NCI-H345 (cell line): ENCODE results near the gene SLC35A3.

Experiments used
- DNase-seq: peaks from one replicate; lab custom pipeline; 2025; lab: John Stamatoyannopoulos, UW

Gene SLC35A3

DNA sequence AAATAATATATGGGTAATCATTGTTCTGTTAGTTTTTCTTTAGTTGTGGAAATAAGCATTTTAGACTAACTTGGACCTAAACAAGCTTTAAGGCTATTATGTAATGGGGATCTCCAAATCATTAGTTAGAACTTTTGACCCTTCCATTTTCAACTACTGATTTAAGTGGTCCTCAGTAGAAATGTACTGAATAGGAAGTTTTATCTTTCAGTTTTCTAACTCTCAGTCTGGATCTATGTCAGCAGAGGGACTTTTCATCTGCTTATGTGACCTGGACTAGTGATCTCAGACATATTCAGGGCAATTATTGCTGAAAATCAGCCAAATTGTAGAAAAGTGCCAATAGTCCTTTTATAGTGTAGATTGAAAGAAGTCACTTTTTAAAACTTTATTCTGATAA, 106.9 kb downstream of the SLC35A3 start:
- DNase-seq, result no peak

DNA sequence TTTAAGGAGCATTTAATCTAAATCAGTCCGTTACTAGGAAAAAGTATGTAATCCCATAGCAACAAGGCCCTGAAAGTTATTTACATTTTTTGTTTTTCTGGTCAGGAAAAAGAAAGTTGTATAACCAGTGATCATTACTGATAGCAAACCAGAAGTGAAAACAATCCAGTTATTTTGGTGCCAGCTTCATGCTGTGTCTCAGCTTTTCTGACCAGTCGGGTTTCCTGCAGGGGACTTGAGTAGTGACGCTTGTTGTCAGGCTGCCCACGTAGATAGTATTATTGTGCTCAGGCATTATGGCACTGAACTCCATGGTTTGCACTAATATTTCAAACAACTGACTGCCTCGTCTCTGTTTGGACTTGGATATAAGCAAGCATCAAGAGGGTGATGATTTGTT, 107.7 kb downstream of the SLC35A3 start:
- DNase-seq, result no peak

GRCh38 chr1:100080331-100080730, 110.5 kb downstream of the SLC35A3 start:
- DNase-seq, result no peak
